CD4-positive, alpha-beta memory T cell (primary cell): ENCODE results near the gene FGF4. TPM values are rescaled to one million over a fixed set of nuclear protein-coding genes. Genes with fewer than 3 reads are reported as not detected.

Experiments used
- CTCF ChIA-PET: fragments of 350-600 bp; sonication (Branson Sonifier 250); formaldehyde crosslinking; loops from one replicate; lab custom pipeline; 2021; ENCODE audit warnings: inconsistent platforms; ENCODE audit not compliant: partially characterized antibody; lab: Charles Lee
- POLR2A ChIA-PET: fragments of 350-600 bp; sonication (Branson Sonifier 250); formaldehyde crosslinking; loops from one replicate; lab custom pipeline; 2021; ENCODE audit not compliant: partially characterized antibody; lab: Charles Lee
- DNase-seq, 5 donors: peaks; one replicate each; pipeline versions ENCODE4 v3.0.0 to v3.0.0-alpha.2; 2020 to 2022; ENCODE audit warnings: mixed read lengths in 1 of 5
- H3K27ac ChIP-seq: one replicate; pipeline ENCODE4 v1.7.0; 2013; ENCODE audit warnings: low read depth, low read length
- H3K27me3 ChIP-seq: 2 replicates; pipeline ENCODE4 v1.7.0; 2013; ENCODE audit warnings: mild to moderate bottlenecking, low read length, moderate library complexity; ENCODE audit not compliant: insufficient read depth
- H3K36me3 ChIP-seq: 2 replicates; pipeline ENCODE4 v1.7.0; 2013; ENCODE audit warnings: mild to moderate bottlenecking, low read length, moderate library complexity; ENCODE audit not compliant: insufficient read depth
- H3K4me1 ChIP-seq: 2 replicates; pipeline ENCODE4 v1.7.0; 2013; ENCODE audit warnings: mild to moderate bottlenecking, low read length, moderate library complexity; ENCODE audit not compliant: insufficient read depth
- H3K4me3 ChIP-seq, 2 donors: one replicate each; pipeline ENCODE4 v1.7.0; 2013; ENCODE audit warnings: low read length in 2 of 2, mild to moderate bottlenecking in 1 of 2
- H3K9me3 ChIP-seq, 2 donors: one replicate each; pipeline ENCODE4 v1.7.0; 2013; ENCODE audit warnings: low read length in 2 of 2, control low read depth in 1 of 2; ENCODE audit not compliant: control insufficient read depth in 1 of 2
- H3K27ac Mint-ChIP-seq, 7 donors: one replicate each; pipeline ENCODE4 v1.8.0; 2020 to 2021; ENCODE audit warnings: mixed read lengths in 7 of 7, mild to moderate bottlenecking in 6 of 7, inconsistent platforms in 3 of 7, moderate library complexity in 3 of 7
- H3K27me3 Mint-ChIP-seq, 2 donors: one replicate each; pipeline ENCODE4 v1.8.0; 2020 to 2021; ENCODE audit warnings: mixed read lengths in 2 of 2
- H3K36me3 Mint-ChIP-seq, 2 donors: one replicate each; pipeline ENCODE4 v1.8.0; 2020 to 2021; ENCODE audit warnings: mixed read lengths in 2 of 2, inconsistent platforms in 1 of 2, mild to moderate bottlenecking in 1 of 2
- H3K4me1 Mint-ChIP-seq, 4 donors: one replicate each; pipeline ENCODE4 v1.8.0; 2020 to 2021; ENCODE audit warnings: mixed read lengths in 4 of 4, mild to moderate bottlenecking in 1 of 4
- H3K4me3 Mint-ChIP-seq, 8 donors: one replicate each; pipeline ENCODE4 v1.8.0; 2020 to 2021; ENCODE audit warnings: mixed read lengths in 8 of 8, mild to moderate bottlenecking in 7 of 8, moderate library complexity in 6 of 8, inconsistent platforms in 3 of 8
- H3K9me3 Mint-ChIP-seq, 8 donors: one replicate each; pipeline ENCODE4 v1.8.0; 2020 to 2021; ENCODE audit warnings: mixed read lengths in 8 of 8, mild to moderate bottlenecking in 5 of 8, inconsistent platforms in 3 of 8, moderate library complexity in 1 of 8
- intact Hi-C: fragments of 100-400 bp; cut with micrococcal nuclease; formaldehyde crosslinking; loops from one replicate; pipeline ENCODE4 v1.15.1; 2023
- polyA plus RNA-seq, 2 donors: library from polyadenylated mRNA; unstranded; fragments of 300-500 nt; fragmentation: Illumina TruSeq; gene quantifications; one replicate each; pipeline ENCODE4 v1.2.3, GENCODE V29; 2021
- total RNA-seq, 2 experiments: library from RNA; stranded (reverse); gene quantifications; one replicate each; pipeline ENCODE4 v1.2.3, GENCODE V29; 2021

FGF4 gene
- total and polyA plus RNA-seq, 4 experiments from 2014 or later = not detected

GRCh38 chr11:69787457-69787856 lies 12.3 kb upstream of the FGF4 start:
- ChIA-PET CTCF (no interaction called here), POLR2A (no interaction called here)
- Mint-ChIP-seq H3K27ac (no peak overlapping the region), H3K36me3 (no peaks in the 10 kb centered on the region), H3K4me1 (no peaks in the 10 kb centered on the region), H3K27me3 (peaks cover 0 to 2% of the 10 kb centered on the region in 2 donors), H3K4me3 (no peak overlapping the region), H3K9me3 (no peaks in the 10 kb centered on the region)
- no peak for DNase-seq
- intact Hi-C loops = no loop called here
- Histone ChIP-seq H3K9me3 (no peaks in the 10 kb centered on the region), H3K4me3 (no peak overlapping the region), H3K27ac (no peak overlapping the region), H3K4me1 (no peaks in the 10 kb centered on the region), H3K27me3 (no peaks in the 10 kb centered on the region), H3K36me3 (no peaks in the 10 kb centered on the region)

- H3K9me3 ChIP-seq = no peaks in the 10 kb centered on the region
- no peak overlapping the region for H3K27ac ChIP-seq
- H3K4me3 Mint-ChIP-seq = no peak overlapping the region
- no peak overlapping the region for H3K27ac Mint-ChIP-seq
- no peaks in the 10 kb centered on the region for H3K4me1 Mint-ChIP-seq
- DNase-seq = no peak
- intact Hi-C loops = no loop called here
- peaks cover 12 to 21% of the 10 kb centered on the region in 2 donors for H3K27me3 Mint-ChIP-seq
- POLR2A ChIA-PET = no interaction called here
- no peaks in the 10 kb centered on the region for H3K27me3 ChIP-seq
- no peaks in the 10 kb centered on the region for H3K36me3 ChIP-seq
- H3K36me3 Mint-ChIP-seq = no peaks in the 10 kb centered on the region
- H3K9me3 Mint-ChIP-seq = peaks cover 0 to 4% (median 0%) of the 10 kb centered on the region in 8 donors
- CTCF ChIA-PET = no interaction called here
- no peak overlapping the region for H3K4me3 ChIP-seq
- no peaks in the 10 kb centered on the region for H3K4me1 ChIP-seq
Observed at GRCh38 chr11:69781241-69781640, 6.1 kb upstream of the FGF4 start.

- Histone ChIP-seq H3K27me3 (no peaks in the 10 kb centered on the region), H3K36me3 (no peaks in the 10 kb centered on the region), H3K4me3 (no peak overlapping the region), H3K27ac (no peak overlapping the region), H3K4me1 (no peaks in the 10 kb centered on the region), H3K9me3 (no peaks in the 10 kb centered on the region)
- Mint-ChIP-seq H3K9me3 (peaks cover 0 to 4% (median 0%) of the 10 kb centered on the region in 8 donors), H3K27ac (no peak overlapping the region), H3K4me3 (no peak overlapping the region), H3K27me3 (peaks cover 17 to 21% of the 10 kb centered on the region in 2 donors), H3K4me1 (no peaks in the 10 kb centered on the region), H3K36me3 (no peaks in the 10 kb centered on the region)
- ChIA-PET POLR2A (no interaction called here), CTCF (interaction anchor here (0.9 kb wide), 1 partner anchor 26 kb away, joined by 3 read pairs; no protein-coding TSS in a partner anchor)
- intact Hi-C loops = no loop called here
- no peak for DNase-seq
Observed at GRCh38 chr11:69778373-69778772, 3.2 kb upstream of the FGF4 start.

GRCh38 chr11:69774354-69775162 lies 583 bp downstream of the FGF4 start:
- Mint-ChIP-seq H3K9me3 (peaks cover 0 to 4% (median 0%) of the 10 kb centered on the region in 8 donors), H3K27me3 (peaks cover 22 to 31% of the 10 kb centered on the region in 2 donors), H3K4me3 (no peak overlapping the region), H3K4me1 (no peaks in the 10 kb centered on the region), H3K36me3 (no peaks in the 10 kb centered on the region), H3K27ac (no peak overlapping the region)
- H3K4me3 ChIP-seq = no peak overlapping the region
- no peaks in the 10 kb centered on the region for H3K36me3 ChIP-seq
- ChIA-PET POLR2A (no interaction called here), CTCF (no interaction called here)
- H3K27ac ChIP-seq = no peak overlapping the region
- no peaks in the 10 kb centered on the region for H3K9me3 ChIP-seq
- no peaks in the 10 kb centered on the region for H3K4me1 ChIP-seq
- no peak for DNase-seq
- intact Hi-C loops = no loop called here
- H3K27me3 ChIP-seq = no peaks in the 10 kb centered on the region

- H3K4me1 ChIP-seq = no peaks in the 10 kb centered on the region
- ChIA-PET CTCF (no interaction called here), POLR2A (no interaction called here)
- no peaks in the 10 kb centered on the region for H3K36me3 ChIP-seq
- Mint-ChIP-seq H3K4me1 (no peaks in the 10 kb centered on the region), H3K4me3 (no peak overlapping the region), H3K27me3 (peaks cover 24 to 31% of the 10 kb centered on the region in 2 donors), H3K27ac (no peak overlapping the region), H3K36me3 (no peaks in the 10 kb centered on the region), H3K9me3 (peaks cover 0 to 2% (median 0%) of the 10 kb centered on the region in 8 donors)
- intact Hi-C loops = no loop called here
- H3K4me3 ChIP-seq = no peak overlapping the region
- no peak overlapping the region for H3K27ac ChIP-seq
- no peaks in the 10 kb centered on the region for H3K9me3 ChIP-seq
- DNase-seq = no peak
- no peaks in the 10 kb centered on the region for H3K27me3 ChIP-seq
Observed at GRCh38 chr11:69773626-69774353, 1.4 kb downstream of the FGF4 start.

GRCh38 chr11:69771466-69771865 lies 3.7 kb downstream of the FGF4 start:
- Mint-ChIP-seq H3K36me3 (no peaks in the 10 kb centered on the region), H3K4me3 (no peak overlapping the region), H3K27me3 (peaks cover 15 to 20% of the 10 kb centered on the region in 2 donors), H3K9me3 (peaks cover 0 to 2% (median 0%) of the 10 kb centered on the region in 8 donors), H3K27ac (no peak overlapping the region), H3K4me1 (no peaks in the 10 kb centered on the region)
- intact Hi-C loops = no loop called here
- no peaks in the 10 kb centered on the region for H3K36me3 ChIP-seq
- ChIA-PET CTCF (no interaction called here), POLR2A (no interaction called here)
- no peak overlapping the region for H3K4me3 ChIP-seq
- no peaks in the 10 kb centered on the region for H3K9me3 ChIP-seq
- H3K27me3 ChIP-seq = no peaks in the 10 kb centered on the region
- no peak overlapping the region for H3K27ac ChIP-seq
- H3K4me1 ChIP-seq = no peaks in the 10 kb centered on the region
- no peak for DNase-seq

GRCh38 chr11:69770540-69770939 lies 4.6 kb downstream of the FGF4 start:
- Mint-ChIP-seq H3K4me3 (no peak overlapping the region), H3K36me3 (no peaks in the 10 kb centered on the region), H3K27ac (no peak overlapping the region), H3K27me3 (peaks cover 12 to 20% of the 10 kb centered on the region in 2 donors), H3K4me1 (no peaks in the 10 kb centered on the region), H3K9me3 (peaks cover 0 to 2% (median 0%) of the 10 kb centered on the region in 8 donors)
- intact Hi-C loops = no loop called here
- Histone ChIP-seq H3K9me3 (no peaks in the 10 kb centered on the region), H3K27me3 (no peaks in the 10 kb centered on the region), H3K36me3 (no peaks in the 10 kb centered on the region), H3K4me1 (no peaks in the 10 kb centered on the region), H3K4me3 (no peak overlapping the region), H3K27ac (no peak overlapping the region)
- ChIA-PET POLR2A (no interaction called here), CTCF (no interaction called here)
- no peak for DNase-seq
